ENCODE data around the gene TUFT1. TPM values are rescaled to one million over a fixed set of nuclear protein-coding genes. Genes with fewer than 3 reads are reported as not detected.

The TUFT1 gene
- total and polyA plus RNA-seq, 2 of the 8 experiments (the other 6 are each of a cell fraction or from before 2014, with no cell fraction given) = 7.3 to 10.4 TPM

- Histone ChIP-seq H3K4me1 (replicated peaks in 1 of 4; ENCODE audit: control insufficient read depth in 3 of 4, insufficient read depth in 4 of 4, low read length in 3 of 4) (no peaks in the 10 kb centered on the region), H3K23ac (ENCODE audit: insufficient read length) (no peak overlapping the region), H3K56ac (replicated peaks; ENCODE audit: insufficient read length, low read depth, low read length) (no peak overlapping the region), H2AK5ac (ENCODE audit: low read depth, low read length) (no peak overlapping the region), H2BK12ac (ENCODE audit: low read depth, low read length) (no peak overlapping the region), H3K4ac (replicated peaks; ENCODE audit: insufficient read length, low read depth, low read length) (no peak overlapping the region), H3K14ac (ENCODE audit: insufficient read length) (no peak overlapping the region), H3K18ac (ENCODE audit: extremely low read depth, low read length) (no peak overlapping the region), H4K8ac (ENCODE audit: extremely low read depth, insufficient read depth, low read length) (no peak overlapping the region), H3K79me2 (ENCODE audit: control insufficient read depth in 1 of 2, insufficient read depth in 2 of 2, low read length in 2 of 2) (no peaks in the 10 kb centered on the region), H3K9ac (replicated peaks in 1 of 4; ENCODE audit: extremely low read depth in 1 of 4, low read depth in 3 of 4, low read length in 3 of 4) (no peak overlapping the region), H3K27me3 (replicated peaks in 1 of 4; ENCODE audit: control insufficient read depth in 3 of 4, extremely low read depth in 1 of 4, insufficient read depth in 3 of 4, low read length in 3 of 4) (no peaks in the 10 kb centered on the region), H2BK20ac (ENCODE audit: low read length) (no peak overlapping the region), H3K27ac (ENCODE audit: low read depth, low read length) (no peak overlapping the region), H2AFZ (ENCODE audit: low read length) (no peak overlapping the region), H3K4me3 (ENCODE audit: extremely low read depth in 1 of 4, insufficient read depth in 2 of 4, low read depth in 3 of 4, low read length in 4 of 4) (no peak overlapping the region), H3K9me3 (ENCODE audit: insufficient read depth in 2 of 2, low read depth in 1 of 2, low read length in 1 of 2) (no peaks in the 10 kb centered on the region), H2BK120ac (replicated peaks; ENCODE audit: low read depth, low read length) (no peak overlapping the region), H4K91ac (replicated peaks; ENCODE audit: insufficient read length, low read length) (no peak overlapping the region), H3K36me3 (ENCODE audit: control insufficient read depth in 2 of 4, insufficient read depth in 4 of 4, low read length in 3 of 4) (no peaks in the 10 kb centered on the region), H2BK15ac (ENCODE audit: low read length) (no peak overlapping the region), H2BK5ac (ENCODE audit: low read depth, low read length) (no peak overlapping the region), H3K79me1 (ENCODE audit: low read depth, low read length) (no peaks in the 10 kb centered on the region), H4K20me1 (replicated peaks in 1 of 2; ENCODE audit: control insufficient read depth in 1 of 2, insufficient read depth in 2 of 2, low read length in 2 of 2) (no peaks in the 10 kb centered on the region), H3K23me2 (ENCODE audit: low read depth, low read length) (no peaks in the 10 kb centered on the region), H3K4me2 (ENCODE audit: insufficient read depth in 1 of 2, low read depth in 2 of 2, low read length in 2 of 2) (no peak overlapping the region), H4K5ac (ENCODE audit: insufficient read length, low read depth, low read length) (no peak overlapping the region)
- ChIA-PET POLR2A (ENCODE audit: partially characterized antibody) (interaction anchor here (1.2 to 4.6 kb wide), 3 partner anchors 11 to 38 kb away, joined by 3 to 34 read pairs (median 3); partner anchors contain the start of genes CGN and TUFT1), CTCF (ENCODE audit: partially characterized antibody) (interaction anchor here (1.0 to 1.7 kb wide), 6 partner anchors 9 to 39 kb away, joined by 3 to 8 read pairs (median 3); no protein-coding TSS in a partner anchor)
- FAIRE-seq = no peak
- no peak for DNase-seq (ENCODE audit: low read depth in 1 of 2, low spot score in 2 of 2)
- WGBS, 2 experiments (ENCODE audit: extremely low coverage in 1 of 2, insufficient coverage in 1 of 2, insufficient read length in 1 of 2, insufficient replicate concordance in 2 of 2, low coverage in 1 of 2, low lambda C conversion rate in 2 of 2, missing lambda C conversion rate in 1 of 2) = 76% methylated on average over 5 of the region's 5 CpGs; no CpG with 5 or more reads in 1 of the 2 experiments
- TF ChIP-seq GTF2F1 (IDR thresholded peaks at IDR 0.05; ENCODE audit: borderline replicate concordance, low read depth, low read length) (no peak), SP2 (IDR thresholded peaks at IDR 0.05; ENCODE audit: low read length) (no peak), SIN3A (conservative IDR thresholded peaks at IDR 0.05 in 1 of 2, IDR thresholded peaks at IDR 0.05 in 1 of 2; ENCODE audit: low read depth in 1 of 2, low read length in 2 of 2) (no peak), CTCF (IDR thresholded peaks at IDR 0.05; ENCODE audit: control extremely low read depth in 1 of 3, insufficient read depth in 1 of 3, low read depth in 1 of 3, low read length in 3 of 3) (no peak), RAD21 (IDR thresholded peaks at IDR 0.05 in 1 of 2, conservative IDR thresholded peaks at IDR 0.05 in 1 of 2; ENCODE audit: low read depth in 2 of 2, low read length in 2 of 2) (no peak), USF2 (IDR thresholded peaks at IDR 0.05; ENCODE audit: low read length) (no peak), POU5F1 (IDR thresholded peaks at IDR 0.05; ENCODE audit: low read depth, low read length) (no peak), KDM1A (IDR thresholded peaks at IDR 0.05; ENCODE audit: borderline replicate concordance, low read length) (no peak)
These were observed 37.9 kb upstream of the TUFT1 start for GRCh38 chr1:151502035-151502700.
